Astrocyte (in vitro differentiated cells and primary cell): ENCODE results near the gene NSRP1.
"Not testable (repeated sequence)": the region's sequence is repeated elsewhere in the genome, so short reads cannot be mapped to it uniquely, and the experiment has no call there.

Source experiments
- EZH2 ChIP-seq: IDR thresholded peaks from 2 replicates; pipeline ENCODE4 v1.6.1; 2012; ENCODE audit warnings: mild to moderate bottlenecking, low read length, inconsistent platforms; ENCODE audit not compliant: insufficient read depth
- TF ChIP-seq, protein P1 (sequence below): IDR thresholded peaks from 2 replicates; pipeline ENCODE4 v1.5.1; 2011; ENCODE audit warnings: low read depth, mild to moderate bottlenecking, inconsistent platforms, low read length, moderate library complexity; ENCODE audit not compliant: insufficient read depth

DNA sequence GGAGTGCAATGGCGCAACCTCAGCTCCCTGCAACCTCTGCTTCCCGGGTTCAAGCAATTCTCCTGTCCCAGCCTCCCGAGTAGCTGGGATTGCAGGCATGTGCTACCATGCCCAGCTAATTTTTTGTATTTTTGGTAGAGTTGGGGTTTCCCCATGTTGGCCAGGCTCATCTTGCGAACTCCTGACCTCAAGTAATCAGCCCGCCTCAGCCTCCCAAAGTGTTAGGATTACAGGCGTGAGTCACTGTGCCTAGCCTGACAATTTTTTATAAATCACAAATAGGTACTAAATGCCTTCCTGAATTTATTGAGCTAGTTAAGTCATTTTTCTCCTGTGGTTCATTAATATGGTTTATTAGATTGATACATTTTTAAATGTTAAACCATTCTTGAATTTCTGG lies 31.2 kb downstream of the NSRP1 start:
- TF ChIP-seq, protein P1, sequence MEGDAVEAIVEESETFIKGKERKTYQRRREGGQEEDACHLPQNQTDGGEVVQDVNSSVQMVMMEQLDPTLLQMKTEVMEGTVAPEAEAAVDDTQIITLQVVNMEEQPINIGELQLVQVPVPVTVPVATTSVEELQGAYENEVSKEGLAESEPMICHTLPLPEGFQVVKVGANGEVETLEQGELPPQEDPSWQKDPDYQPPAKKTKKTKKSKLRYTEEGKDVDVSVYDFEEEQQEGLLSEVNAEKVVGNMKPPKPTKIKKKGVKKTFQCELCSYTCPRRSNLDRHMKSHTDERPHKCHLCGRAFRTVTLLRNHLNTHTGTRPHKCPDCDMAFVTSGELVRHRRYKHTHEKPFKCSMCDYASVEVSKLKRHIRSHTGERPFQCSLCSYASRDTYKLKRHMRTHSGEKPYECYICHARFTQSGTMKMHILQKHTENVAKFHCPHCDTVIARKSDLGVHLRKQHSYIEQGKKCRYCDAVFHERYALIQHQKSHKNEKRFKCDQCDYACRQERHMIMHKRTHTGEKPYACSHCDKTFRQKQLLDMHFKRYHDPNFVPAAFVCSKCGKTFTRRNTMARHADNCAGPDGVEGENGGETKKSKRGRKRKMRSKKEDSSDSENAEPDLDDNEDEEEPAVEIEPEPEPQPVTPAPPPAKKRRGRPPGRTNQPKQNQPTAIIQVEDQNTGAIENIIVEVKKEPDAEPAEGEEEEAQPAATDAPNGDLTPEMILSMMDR = not testable (repeated sequence)
- not testable (repeated sequence) for TF ChIP-seq EZH2
